Hematopoietic multipotent progenitor cell treated with erythropoietin and hydrocortisone succinate and interleukin-3 and kit ligand, for 15 days (in vitro differentiated cells): Measurements from ENCODE around the gene SAMD5.

ENCODE experiments used
- DNase-seq: peaks from one replicate; pipeline ENCODE4 v3.0.0-alpha.2; 2015; ENCODE audit warnings: low spot score

SAMD5 gene

DNA sequence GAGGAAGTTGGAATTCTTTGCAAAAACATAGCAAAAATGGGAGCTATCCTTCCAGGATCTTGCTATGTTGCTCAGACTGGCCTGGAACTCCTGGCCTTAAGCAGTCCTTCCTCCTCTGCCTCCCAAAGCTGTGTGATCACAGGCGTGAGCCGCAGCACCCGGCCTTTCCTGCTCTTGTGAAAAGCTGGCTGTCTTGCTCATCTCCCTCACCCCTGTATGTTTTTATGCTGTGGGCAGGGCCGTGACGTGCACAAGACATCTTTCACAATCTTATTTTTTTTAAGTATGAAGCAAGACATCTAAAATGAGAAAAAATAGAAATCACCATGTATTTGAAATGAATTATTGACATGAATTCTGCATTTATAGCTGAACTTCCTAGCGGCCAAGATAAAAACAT lies 110.4 kb downstream of the SAMD5 start:
- DNase-seq: no peak
